Hepatocyte (in vitro differentiated cells): Measurements from ENCODE around the gene POLDIP2. TPM values are rescaled to one million over a fixed set of nuclear protein-coding genes. Genes with fewer than 3 reads are reported as not detected.

Source experiments
- DNase-seq: peaks from one replicate; pipeline ENCODE4 v3.0.0-alpha.2; 2016; ENCODE audit warnings: low spot score
- H2AFZ ChIP-seq: fragments of 200-600 bp; sonication (generic); 2 replicates; pipeline ENCODE4 v1.6.0; 2016; ENCODE audit warnings: antibody characterized with exemption, mild to moderate bottlenecking
- H3K27ac ChIP-seq: fragments of 200-600 bp; sonication (generic); 2 replicates; pipeline ENCODE4 v1.5.1; 2016; ENCODE audit warnings: mild to moderate bottlenecking
- H3K27me3 ChIP-seq: fragments of 200-600 bp; sonication (generic); 2 replicates; pipeline ENCODE4 v1.6.1; 2016
- H3K36me3 ChIP-seq: fragments of 200-600 bp; sonication (generic); replicated peaks from 2 replicates; pipeline ENCODE4 v1.5.1; 2016; ENCODE audit warnings: low read depth; ENCODE audit not compliant: insufficient read depth
- H3K4me1 ChIP-seq: fragments of 200-600 bp; sonication (generic); 2 replicates; pipeline ENCODE4 v1.5.1; 2016; ENCODE audit warnings: mild to moderate bottlenecking, moderate library complexity; ENCODE audit not compliant: insufficient read depth
- H3K4me2 ChIP-seq: fragments of 200-600 bp; sonication (generic); 2 replicates; pipeline ENCODE4 v1.6.0; 2016
- H3K4me3 ChIP-seq: fragments of 200-600 bp; sonication (generic); 2 replicates; pipeline ENCODE4 v1.5.1; 2016; ENCODE audit warnings: mild to moderate bottlenecking
- H3K79me2 ChIP-seq: fragments of 200-600 bp; sonication (generic); 2 replicates; pipeline ENCODE4 v1.6.0; 2017; ENCODE audit warnings: mild to moderate bottlenecking
- H3K9me2 ChIP-seq: fragments of 200-600 bp; sonication (generic); replicated peaks from 2 replicates; pipeline ENCODE4 v1.6.0; 2017; ENCODE audit warnings: mild to moderate bottlenecking; ENCODE audit not compliant: insufficient read depth
- H3K9me3 ChIP-seq: fragments of 200-600 bp; sonication (generic); 2 replicates; pipeline ENCODE4 v1.5.1; 2016; ENCODE audit warnings: low read depth, mild to moderate bottlenecking
- H4K20me1 ChIP-seq: fragments of 200-600 bp; sonication (generic); 2 replicates; pipeline ENCODE4 v1.6.0; 2016; ENCODE audit warnings: mild to moderate bottlenecking; ENCODE audit not compliant: insufficient read depth, poor library complexity, severe bottlenecking
- CTCF ChIP-seq: fragments of 200-600 bp; sonication (generic); IDR thresholded peaks from 2 replicates; pipeline ENCODE4 v1.5.1; 2016; ENCODE audit warnings: antibody characterized with exemption, mild to moderate bottlenecking; ENCODE audit not compliant: poor library complexity
- EZH2 ChIP-seq: fragments of 200-600 bp; sonication (generic); IDR thresholded peaks from 2 replicates; pipeline ENCODE4 v1.6.1; 2016; ENCODE audit warnings: antibody characterized with exemption, mild to moderate bottlenecking, borderline replicate concordance
- EZH2phosphoT487 ChIP-seq: fragments of 200-600 bp; sonication (generic); IDR thresholded peaks from one replicate; pipeline ENCODE4 v1.6.1; 2018; ENCODE audit warnings: antibody characterized with exemption, mild to moderate bottlenecking, low read depth, moderate library complexity; ENCODE audit not compliant: unreplicated experiment, severe bottlenecking
- WGBS: methylation state at CpG from one replicate; pipeline ENCODE4 v1.1.6; 2016; ENCODE audit warnings: low lambda C conversion rate; ENCODE audit errors: missing lambda C conversion rate; 5-methylcytosine and 5-hydroxymethylcytosine counted together
- polyA plus RNA-seq: library from polyadenylated mRNA; unstranded; fragments of >200 nt; fragmentation: Nextera tagmentation; extraction: Ambion mirVana; gene quantifications from 2 replicates; pipeline ENCODE4 v1.2.1, GENCODE V29; 2016
- total RNA-seq: library from RNA; depleted of rRNA; stranded (reverse); fragments of >200 nt; gene quantifications from 2 replicates; pipeline ENCODE4 v1.2.3, GENCODE V29; 2014

The POLDIP2 gene, protein sequence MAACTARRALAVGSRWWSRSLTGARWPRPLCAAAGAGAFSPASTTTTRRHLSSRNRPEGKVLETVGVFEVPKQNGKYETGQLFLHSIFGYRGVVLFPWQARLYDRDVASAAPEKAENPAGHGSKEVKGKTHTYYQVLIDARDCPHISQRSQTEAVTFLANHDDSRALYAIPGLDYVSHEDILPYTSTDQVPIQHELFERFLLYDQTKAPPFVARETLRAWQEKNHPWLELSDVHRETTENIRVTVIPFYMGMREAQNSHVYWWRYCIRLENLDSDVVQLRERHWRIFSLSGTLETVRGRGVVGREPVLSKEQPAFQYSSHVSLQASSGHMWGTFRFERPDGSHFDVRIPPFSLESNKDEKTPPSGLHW
- total RNA-seq = 81.6 and 82.9 TPM in 2 replicates
- 118 and 122 TPM in 2 replicates for polyA plus RNA-seq

GRCh38 chr17:28357061-28357900 is at the start of gene POLDIP2:
Gene POLDIP2 (minus strand): TSS chr17:28357527. CDS start chr17:28357448, 79 bp downstream.
- Histone ChIP-seq H3K9me3 (no peaks in the 10 kb centered on the region), H3K4me3 (peak within 1 kb of the TSS; percentile 93), H2AFZ (peak within 1 kb of the TSS; percentile 82), H3K9me2 (no peaks in the 10 kb centered on the region), H3K36me3 (no peaks in the 10 kb centered on the region), H4K20me1 (no peaks in the 10 kb centered on the region), H3K27ac (peak within 1 kb of the TSS; percentile 93), H3K4me1 (peaks cover 8% of the 10 kb centered on the region), H3K27me3 (no peaks in the 10 kb centered on the region), H3K4me2 (peak within 1 kb of the TSS; percentile 100), H3K79me2 (peaks cover 43% of the 10 kb centered on the region)
- TF ChIP-seq EZH2 (no peak), CTCF (no peak), EZH2phosphoT487 (no peak)
- WGBS = under 1% methylated on average over 51 of the region's 80 CpGs
- DNase-seq = peak; percentile 98

DNA sequence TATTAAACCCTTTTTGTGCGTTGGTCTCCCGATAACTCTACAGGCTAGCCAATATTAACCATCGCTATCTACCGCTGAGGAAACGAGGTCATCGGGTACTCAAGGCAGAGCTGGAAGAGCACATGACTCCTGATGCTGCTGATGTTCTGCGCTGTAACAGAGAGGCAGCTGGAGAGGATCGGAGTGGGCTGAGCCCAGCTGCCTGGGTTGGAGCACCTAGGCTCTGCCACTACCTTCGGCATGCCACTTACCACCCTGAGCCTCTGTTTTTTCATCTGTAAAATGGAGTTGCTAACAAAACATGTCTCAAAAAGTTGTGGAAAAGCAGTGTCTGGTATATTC is 49.1 kb upstream of the POLDIP2 start:
- Histone ChIP-seq H3K36me3 (no peaks in the 10 kb centered on the region), H4K20me1 (no peaks in the 10 kb centered on the region), H3K4me2 (peak overlapping the region; percentile 98), H3K27me3 (no peaks in the 10 kb centered on the region), H3K79me2 (peaks cover 13% of the 10 kb centered on the region), H3K4me1 (peaks cover 28% of the 10 kb centered on the region), H3K27ac (peak overlapping the region; percentile 81), H3K4me3 (peak overlapping the region; percentile 94), H3K9me2 (no peaks in the 10 kb centered on the region), H3K9me3 (no peaks in the 10 kb centered on the region), H2AFZ (peak overlapping the region; percentile 74)
- 30% methylated on average over 9 of the region's 9 CpGs for WGBS
- TF ChIP-seq CTCF (no peak), EZH2 (no peak), EZH2phosphoT487 (no peak)
- peak; percentile 62 for DNase-seq

- no peaks in the 10 kb centered on the region for H3K27me3 ChIP-seq
- no peaks in the 10 kb centered on the region for H4K20me1 ChIP-seq
- no peak for TF ChIP-seq EZH2phosphoT487
- no peak for TF ChIP-seq EZH2
- TF ChIP-seq CTCF = no peak
- peak within 1 kb of the TSS; percentile 94 for H3K4me3 ChIP-seq
- H3K27ac ChIP-seq = peak within 1 kb of the TSS; percentile 81
- no peaks in the 10 kb centered on the region for H3K9me2 ChIP-seq
- no peaks in the 10 kb centered on the region for H3K36me3 ChIP-seq
- peaks cover 13% of the 10 kb centered on the region for H3K79me2 ChIP-seq
- DNase-seq = peak; percentile 88
- no peaks in the 10 kb centered on the region for H3K9me3 ChIP-seq
- H3K4me1 ChIP-seq = peaks cover 28% of the 10 kb centered on the region
- H3K4me2 ChIP-seq = peak within 1 kb of the TSS; percentile 98
- 2% methylated on average over 39 of the region's 70 CpGs for WGBS
- peak within 1 kb of the TSS; percentile 74 for H2AFZ ChIP-seq
Measured at GRCh38 chr17:28405632-28406472, 48.5 kb upstream of the POLDIP2 start, which contains the start of gene SLC46A1. Gene SLC46A1 (minus strand): TSS chr17:28406212. CDS start chr17:28406114, 98 bp downstream.
